SIG-M5 treated with dmso at 0.1 percent for 504 hours (cell line): ENCODE data around the gene SLC9C1.

Experiments used
- DNase-seq: peaks from one replicate; lab custom pipeline; 2025; ENCODE audit not compliant: unreplicated experiment; lab: John Stamatoyannopoulos, UW

Gene SLC9C1

GRCh38 chr3:112132975-112133448 is 161.0 kb downstream of the SLC9C1 start, which contains the start of gene GCSAM:
Gene GCSAM (minus strand): TSS chr3:112133248. CDS start chr3:112133120, 128 bp downstream.
- DNase-seq = peak; percentile 57

- DNase-seq = no peak
Measured at GRCh38 chr3:112132554-112132953, 161.5 kb downstream of the SLC9C1 start.

GRCh38 chr3:112132088-112132487 is 161.9 kb downstream of the SLC9C1 start:
- no peak for DNase-seq

- DNase-seq = no peak
Measured at GRCh38 chr3:112131111-112131510, 162.9 kb downstream of the SLC9C1 start.

- DNase-seq = no peak
Measured at GRCh38 chr3:112130638-112130993, 163.4 kb downstream of the SLC9C1 start.

- no peak for DNase-seq
Measured at GRCh38 chr3:112129925-112130637, 163.9 kb downstream of the SLC9C1 start.

- DNase-seq = no peak
Measured at GRCh38 chr3:112128843-112129727, 164.9 kb downstream of the SLC9C1 start.

GRCh38 chr3:112127522-112128494 is 166.2 kb downstream of the SLC9C1 start:
- DNase-seq = no peak

- no peak for DNase-seq
Measured at GRCh38 chr3:112126511-112126911, 167.5 kb downstream of the SLC9C1 start.

GRCh38 chr3:112124907-112125607 is 169.0 kb downstream of the SLC9C1 start:
- no peak for DNase-seq

- no peak for DNase-seq
Measured at GRCh38 chr3:112123548-112123947, 170.5 kb downstream of the SLC9C1 start.

- DNase-seq = no peak
Measured at GRCh38 chr3:112122870-112123269, 171.1 kb downstream of the SLC9C1 start.

GRCh38 chr3:112121577-112122547 is 172.2 kb downstream of the SLC9C1 start:
- DNase-seq = no peak

GRCh38 chr3:112119962-112120836 is 173.8 kb downstream of the SLC9C1 start:
- no peak for DNase-seq

GRCh38 chr3:112117841-112118571 is 176.0 kb downstream of the SLC9C1 start:
- peak; percentile 52 for DNase-seq

GRCh38 chr3:112117415-112117814 is 176.6 kb downstream of the SLC9C1 start:
- DNase-seq = no peak

- DNase-seq = no peak
Measured at GRCh38 chr3:112116748-112117186, 177.2 kb downstream of the SLC9C1 start.
